Measurements from ENCODE around the gene TBC1D13.

The TBC1D13 gene

DNA sequence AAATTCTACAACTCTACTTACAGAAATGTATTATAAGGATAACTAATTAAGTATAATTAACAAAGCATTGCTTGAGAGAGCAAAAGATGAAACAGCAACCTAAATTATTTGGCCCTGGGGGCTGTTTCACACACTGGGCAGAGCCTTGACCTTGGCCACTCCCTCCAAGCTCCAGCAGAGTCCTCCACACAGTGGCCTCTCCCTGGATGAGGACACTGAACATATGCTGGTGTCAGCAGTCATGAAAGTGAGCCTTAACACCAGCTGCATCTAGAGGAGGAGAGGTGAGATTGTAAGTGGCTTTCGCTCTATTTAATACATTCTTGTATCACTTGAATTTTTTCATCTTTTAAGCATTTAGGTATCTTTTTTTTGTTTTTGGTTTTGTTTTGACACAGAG is 39.8 kb upstream of the TBC1D13 start:
- H3K9me3 ChIP-seq (ENCODE audit: low read length): no peaks in the 10 kb centered on the region
- no peaks in the 10 kb centered on the region for H3K9me2 ChIP-seq (ENCODE audit: low read depth, low read length)
- H4K20me1 ChIP-seq (ENCODE audit: insufficient read depth, low read length): no peaks in the 10 kb centered on the region
- H3K36me3 ChIP-seq (ENCODE audit: insufficient read depth, low read length): 0 out of 2 replicates have a peak, but pooled peaks cover 16% of the 10 kb centered on the region
- H3K9ac ChIP-seq (ENCODE audit: low read length): no peak overlapping the region
- no peak overlapping the region for H3K4me2 ChIP-seq (ENCODE audit: low read length)
- TF ChIP-seq, protein P1, sequence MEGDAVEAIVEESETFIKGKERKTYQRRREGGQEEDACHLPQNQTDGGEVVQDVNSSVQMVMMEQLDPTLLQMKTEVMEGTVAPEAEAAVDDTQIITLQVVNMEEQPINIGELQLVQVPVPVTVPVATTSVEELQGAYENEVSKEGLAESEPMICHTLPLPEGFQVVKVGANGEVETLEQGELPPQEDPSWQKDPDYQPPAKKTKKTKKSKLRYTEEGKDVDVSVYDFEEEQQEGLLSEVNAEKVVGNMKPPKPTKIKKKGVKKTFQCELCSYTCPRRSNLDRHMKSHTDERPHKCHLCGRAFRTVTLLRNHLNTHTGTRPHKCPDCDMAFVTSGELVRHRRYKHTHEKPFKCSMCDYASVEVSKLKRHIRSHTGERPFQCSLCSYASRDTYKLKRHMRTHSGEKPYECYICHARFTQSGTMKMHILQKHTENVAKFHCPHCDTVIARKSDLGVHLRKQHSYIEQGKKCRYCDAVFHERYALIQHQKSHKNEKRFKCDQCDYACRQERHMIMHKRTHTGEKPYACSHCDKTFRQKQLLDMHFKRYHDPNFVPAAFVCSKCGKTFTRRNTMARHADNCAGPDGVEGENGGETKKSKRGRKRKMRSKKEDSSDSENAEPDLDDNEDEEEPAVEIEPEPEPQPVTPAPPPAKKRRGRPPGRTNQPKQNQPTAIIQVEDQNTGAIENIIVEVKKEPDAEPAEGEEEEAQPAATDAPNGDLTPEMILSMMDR (IDR thresholded peaks at IDR 0.05; ENCODE audit: low read length): no peak
- no peak for TF ChIP-seq EZH2 (IDR thresholded peaks at IDR 0.05; ENCODE audit: borderline replicate concordance, low read length)
- no peaks in the 10 kb centered on the region for H3K27me3 ChIP-seq (ENCODE audit: insufficient read depth, low read length)
- H3F3A ChIP-seq (ENCODE audit: insufficient read depth, low read length): no peaks in the 10 kb centered on the region
- H3K4me3 ChIP-seq (ENCODE audit: low read depth, low read length, poor library complexity, severe bottlenecking): no peak overlapping the region
- H3K4me1 ChIP-seq (ENCODE audit: insufficient read depth, low read length, severe bottlenecking): no peaks in the 10 kb centered on the region
- H3K27ac ChIP-seq (ENCODE audit: low read depth, low read length, poor library complexity, severe bottlenecking): no peak overlapping the region
- no peak overlapping the region for H2AFZ ChIP-seq (ENCODE audit: low read length)
- H3K79me2 ChIP-seq (ENCODE audit: insufficient read depth, low read length): no peaks in the 10 kb centered on the region

DNA sequence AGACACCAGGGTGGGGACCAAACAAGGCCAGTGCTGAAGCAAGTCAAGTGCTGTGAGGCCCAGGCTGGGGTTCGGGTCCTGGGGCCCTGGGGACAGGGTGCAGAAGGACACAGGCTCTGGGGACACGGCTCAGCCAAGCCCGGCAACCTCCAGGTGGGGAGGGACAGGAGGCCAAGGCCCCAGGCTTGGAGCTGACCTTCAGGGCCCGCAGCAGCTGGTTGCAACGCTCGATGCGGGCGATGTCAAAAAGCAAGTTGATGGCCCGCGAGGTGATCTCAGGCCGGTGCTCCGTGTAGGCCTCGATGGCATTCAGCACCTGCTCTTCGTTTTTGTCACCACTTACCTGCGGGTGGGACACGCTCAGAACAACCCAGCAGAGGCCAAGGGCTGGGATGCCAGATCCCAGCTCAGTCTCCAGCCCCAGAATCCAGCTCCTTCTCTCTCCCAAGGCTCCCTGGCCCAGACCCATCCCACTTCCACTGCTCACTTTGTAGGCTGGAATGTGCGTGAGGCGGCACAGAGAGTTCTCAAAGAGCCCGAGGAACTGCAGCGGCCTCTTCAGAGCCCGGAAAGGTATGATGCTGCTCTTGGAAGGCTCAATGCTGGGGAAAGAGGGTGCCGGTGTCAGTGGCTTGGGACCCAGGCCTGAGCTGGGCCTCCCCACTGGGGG is 36.0 kb upstream of the TBC1D13 start:
- no peaks in the 10 kb centered on the region for H3F3A ChIP-seq (ENCODE audit: insufficient read depth, low read length)
- H2AFZ ChIP-seq (ENCODE audit: low read length): no peak overlapping the region

DNA sequence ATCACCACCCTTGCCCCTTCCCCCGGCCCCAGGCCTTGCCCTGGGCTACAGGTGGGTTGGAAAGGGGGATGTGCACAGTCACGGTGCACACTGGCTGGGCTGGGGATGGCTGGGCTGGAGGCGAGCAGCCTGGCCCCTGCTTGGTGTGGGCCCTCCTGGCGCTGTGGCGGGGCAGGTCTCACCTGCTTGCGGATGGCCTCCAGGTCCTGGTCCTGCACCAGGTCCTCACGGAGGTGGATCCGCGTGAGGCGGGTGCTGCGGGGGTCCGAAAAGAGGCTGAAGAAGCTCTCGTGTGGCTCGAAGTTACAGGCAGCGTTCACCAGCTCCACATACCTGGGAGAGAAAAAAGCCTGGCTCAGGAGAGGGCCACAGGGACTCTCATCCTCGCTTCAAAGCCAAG is 33.4 kb upstream of the TBC1D13 start:
- no peaks in the 10 kb centered on the region for H3K4me1 ChIP-seq (ENCODE audit: insufficient read depth, low read length, severe bottlenecking)
- peaks cover 24% of the 10 kb centered on the region; the same call in 1 of the 2 replicates for H3K36me3 ChIP-seq (ENCODE audit: insufficient read depth, low read length)

More for the DNA sequence above, 36.0 kb upstream of the TBC1D13 start:
- no peaks in the 10 kb centered on the region for H3K4me1 ChIP-seq (ENCODE audit: insufficient read depth, low read length, severe bottlenecking)
- no peak overlapping the region for H3K4me3 ChIP-seq (ENCODE audit: low read depth, low read length, poor library complexity, severe bottlenecking)
- peaks cover 24% of the 10 kb centered on the region; the same call in 1 of the 2 replicates for H3K36me3 ChIP-seq (ENCODE audit: insufficient read depth, low read length)
- H3K27me3 ChIP-seq (ENCODE audit: insufficient read depth, low read length): no peaks in the 10 kb centered on the region
- no peak overlapping the region for H3K4me2 ChIP-seq (ENCODE audit: low read length)
- H3K9ac ChIP-seq (ENCODE audit: low read length): no peak overlapping the region
- H3K9me3 ChIP-seq (ENCODE audit: low read length): no peaks in the 10 kb centered on the region
- TF ChIP-seq, protein P1 (IDR thresholded peaks at IDR 0.05; ENCODE audit: low read length): no peak
- no peak for TF ChIP-seq EZH2 (IDR thresholded peaks at IDR 0.05; ENCODE audit: borderline replicate concordance, low read length)
- no peak overlapping the region for H3K27ac ChIP-seq (ENCODE audit: low read depth, low read length, poor library complexity, severe bottlenecking)
- no peaks in the 10 kb centered on the region for H4K20me1 ChIP-seq (ENCODE audit: insufficient read depth, low read length)
- no peaks in the 10 kb centered on the region for H3K79me2 ChIP-seq (ENCODE audit: insufficient read depth, low read length)
- H3K9me2 ChIP-seq (ENCODE audit: low read depth, low read length): no peaks in the 10 kb centered on the region

More for the DNA sequence above, 33.4 kb upstream of the TBC1D13 start:
- H3K9me3 ChIP-seq (ENCODE audit: low read length): no peaks in the 10 kb centered on the region
- H3K9ac ChIP-seq (ENCODE audit: low read length): no peak overlapping the region
- H3K79me2 ChIP-seq (ENCODE audit: insufficient read depth, low read length): no peaks in the 10 kb centered on the region
- H3K9me2 ChIP-seq (ENCODE audit: low read depth, low read length): no peaks in the 10 kb centered on the region
- no peak overlapping the region for H2AFZ ChIP-seq (ENCODE audit: low read length)
- H4K20me1 ChIP-seq (ENCODE audit: insufficient read depth, low read length): no peaks in the 10 kb centered on the region
- H3K4me2 ChIP-seq (ENCODE audit: low read length): no peak overlapping the region
- TF ChIP-seq EZH2 (IDR thresholded peaks at IDR 0.05; ENCODE audit: borderline replicate concordance, low read length): no peak
- TF ChIP-seq, protein P1 (IDR thresholded peaks at IDR 0.05; ENCODE audit: low read length): no peak
- no peak overlapping the region for H3K4me3 ChIP-seq (ENCODE audit: low read depth, low read length, poor library complexity, severe bottlenecking)
- H3K27ac ChIP-seq (ENCODE audit: low read depth, low read length, poor library complexity, severe bottlenecking): no peak overlapping the region
- 0 out of 2 replicates have a peak, but pooled peaks cover 3% of the 10 kb centered on the region for H3F3A ChIP-seq (ENCODE audit: insufficient read depth, low read length)
- H3K27me3 ChIP-seq (ENCODE audit: insufficient read depth, low read length): no peaks in the 10 kb centered on the region

All from OCI-LY1 (cell line).